Measurements from ENCODE around the gene CLSTN3. TPM values are rescaled to one million over a fixed set of nuclear protein-coding genes. Genes with fewer than 3 reads are reported as not detected.

Gene CLSTN3
- total and polyA plus RNA-seq, 2 of the 13 experiments (the other 11 are each of a cell fraction or from before 2014, with no cell fraction given) = 26.2 to 94.1 TPM

DNA sequence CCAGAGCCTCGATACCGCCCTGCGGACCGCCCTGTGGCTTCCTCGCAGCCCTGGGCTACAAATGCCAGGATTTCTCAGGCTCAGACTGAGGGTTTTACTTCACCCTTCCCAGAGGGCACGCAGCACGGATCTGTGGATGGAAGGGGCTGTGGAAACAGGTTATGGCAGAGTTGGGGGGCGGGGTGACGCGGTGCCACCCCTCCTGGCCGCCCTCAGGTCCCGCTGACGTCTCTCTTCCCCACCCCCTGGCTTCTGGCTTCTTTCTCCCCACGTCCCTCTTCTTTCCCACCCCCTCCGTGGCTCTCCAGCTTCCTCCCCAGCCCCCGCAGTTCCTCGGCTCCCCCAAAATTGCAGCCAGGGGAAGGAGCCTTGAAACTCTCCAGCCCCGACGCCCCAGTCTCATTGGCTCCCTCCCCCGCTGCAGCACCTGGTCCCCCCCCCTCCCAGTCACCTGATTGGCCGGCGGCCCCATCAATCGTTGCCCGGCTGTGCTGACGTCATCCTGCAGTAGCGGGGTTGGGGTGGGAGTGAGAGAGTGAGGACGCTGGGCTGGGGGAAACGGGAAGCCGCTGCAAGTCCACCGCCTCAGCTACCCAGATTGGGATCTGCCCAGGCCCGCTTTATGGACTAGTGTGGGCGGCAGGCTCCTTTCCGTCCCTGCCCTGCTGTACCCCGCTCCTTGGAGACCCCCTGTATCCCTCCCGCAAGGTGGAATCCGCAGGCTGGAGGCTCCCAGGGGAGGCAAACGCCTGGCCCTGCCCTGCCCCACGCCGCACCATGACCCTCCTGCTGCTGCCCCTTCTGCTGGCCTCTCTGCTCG is at the start of gene CLSTN3 (continued):
- TF ChIP-seq ZNF18 (CRISPR knock-in tag; IDR thresholded peaks at IDR 0.05; ENCODE audit: insufficient replicate concordance) (no peak), THAP11 (CRISPR knock-in tag; IDR thresholded peaks at IDR 0.05) (peak; percentile 28), TCF7L2 (IDR thresholded peaks at IDR 0.05; ENCODE audit: low read depth, low read length) (no peak), XBP1 (CRISPR knock-in tag; IDR thresholded peaks at IDR 0.05) (no peak), GATAD1 (CRISPR knock-in tag; IDR thresholded peaks at IDR 0.05) (0 out of 2 replicates have a peak, but pooled peaks have one; percentile 37), ATF1 (CRISPR knock-in tag; IDR thresholded peaks at IDR 0.05) (peak; percentile 87), ZNF225 (CRISPR knock-in tag; IDR thresholded peaks at IDR 0.05) (no peak), JUNB (CRISPR knock-in tag; IDR thresholded peaks at IDR 0.05; ENCODE audit: borderline replicate concordance) (no peak), SRSF4 (IDR thresholded peaks at IDR 0.05; ENCODE audit: low read depth, low read length, poor library complexity, severe bottlenecking) (no peak), SP2 (CRISPR knock-in tag; IDR thresholded peaks at IDR 0.05) (peak; percentile 91), KDM2A (CRISPR knock-in tag; IDR thresholded peaks at IDR 0.05; ENCODE audit: borderline replicate concordance, low read depth) (peak; percentile 73; the same call in 1 of the 2 replicates), NCOA5 (CRISPR knock-in tag; IDR thresholded peaks at IDR 0.05) (no peak), ZNF121 (CRISPR knock-in tag; IDR thresholded peaks at IDR 0.05) (no peak), NR1H2 (CRISPR knock-in tag; IDR thresholded peaks at IDR 0.05; ENCODE audit: borderline replicate concordance, low read depth) (0 out of 2 replicates have a peak, but pooled peaks have one; percentile 24), YEATS2 (CRISPR knock-in tag; IDR thresholded peaks at IDR 0.05; ENCODE audit: borderline replicate concordance) (peak; percentile 20; the same call in 1 of the 2 replicates), MIER3 (CRISPR knock-in tag; IDR thresholded peaks at IDR 0.05; ENCODE audit: borderline replicate concordance) (no peak), NFE2L2 (IDR thresholded peaks at IDR 0.05; ENCODE audit: low read length) (no peak), STAG1 (CRISPR knock-in tag; IDR thresholded peaks at IDR 0.05) (no peak), TAF15 (IDR thresholded peaks at IDR 0.05; ENCODE audit: low read depth, low read length, poor library complexity, severe bottlenecking) (no peak)
- TF ChIP-seq, protein P1, sequence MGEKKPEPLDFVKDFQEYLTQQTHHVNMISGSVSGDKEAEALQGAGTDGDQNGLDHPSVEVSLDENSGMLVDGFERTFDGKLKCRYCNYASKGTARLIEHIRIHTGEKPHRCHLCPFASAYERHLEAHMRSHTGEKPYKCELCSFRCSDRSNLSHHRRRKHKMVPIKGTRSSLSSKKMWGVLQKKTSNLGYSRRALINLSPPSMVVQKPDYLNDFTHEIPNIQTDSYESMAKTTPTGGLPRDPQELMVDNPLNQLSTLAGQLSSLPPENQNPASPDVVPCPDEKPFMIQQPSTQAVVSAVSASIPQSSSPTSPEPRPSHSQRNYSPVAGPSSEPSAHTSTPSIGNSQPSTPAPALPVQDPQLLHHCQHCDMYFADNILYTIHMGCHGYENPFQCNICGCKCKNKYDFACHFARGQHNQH (CRISPR knock-in tag; IDR thresholded peaks at IDR 0.05) = no peak
- TF ChIP-seq, protein P2, sequence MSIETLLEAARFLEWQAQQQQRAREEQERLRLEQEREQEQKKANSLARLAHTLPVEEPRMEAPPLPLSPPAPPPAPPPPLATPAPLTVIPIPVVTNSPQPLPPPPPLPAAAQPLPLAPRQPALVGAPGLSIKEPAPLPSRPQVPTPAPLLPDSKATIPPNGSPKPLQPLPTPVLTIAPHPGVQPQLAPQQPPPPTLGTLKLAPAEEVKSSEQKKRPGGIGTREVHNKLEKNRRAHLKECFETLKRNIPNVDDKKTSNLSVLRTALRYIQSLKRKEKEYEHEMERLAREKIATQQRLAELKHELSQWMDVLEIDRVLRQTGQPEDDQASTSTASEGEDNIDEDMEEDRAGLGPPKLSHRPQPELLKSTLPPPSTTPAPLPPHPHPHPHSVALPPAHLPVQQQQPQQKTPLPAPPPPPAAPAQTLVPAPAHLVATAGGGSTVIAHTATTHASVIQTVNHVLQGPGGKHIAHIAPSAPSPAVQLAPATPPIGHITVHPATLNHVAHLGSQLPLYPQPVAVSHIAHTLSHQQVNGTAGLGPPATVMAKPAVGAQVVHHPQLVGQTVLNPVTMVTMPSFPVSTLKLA (IDR thresholded peaks at IDR 0.05) = no peak
- TF ChIP-seq, protein P3, sequence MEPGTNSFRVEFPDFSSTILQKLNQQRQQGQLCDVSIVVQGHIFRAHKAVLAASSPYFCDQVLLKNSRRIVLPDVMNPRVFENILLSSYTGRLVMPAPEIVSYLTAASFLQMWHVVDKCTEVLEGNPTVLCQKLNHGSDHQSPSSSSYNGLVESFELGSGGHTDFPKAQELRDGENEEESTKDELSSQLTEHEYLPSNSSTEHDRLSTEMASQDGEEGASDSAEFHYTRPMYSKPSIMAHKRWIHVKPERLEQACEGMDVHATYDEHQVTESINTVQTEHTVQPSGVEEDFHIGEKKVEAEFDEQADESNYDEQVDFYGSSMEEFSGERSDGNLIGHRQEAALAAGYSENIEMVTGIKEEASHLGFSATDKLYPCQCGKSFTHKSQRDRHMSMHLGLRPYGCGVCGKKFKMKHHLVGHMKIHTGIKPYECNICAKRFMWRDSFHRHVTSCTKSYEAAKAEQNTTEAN (CRISPR knock-in tag; conservative IDR thresholded peaks at IDR 0.05) = no peak
- TF ChIP-seq, protein P4, sequence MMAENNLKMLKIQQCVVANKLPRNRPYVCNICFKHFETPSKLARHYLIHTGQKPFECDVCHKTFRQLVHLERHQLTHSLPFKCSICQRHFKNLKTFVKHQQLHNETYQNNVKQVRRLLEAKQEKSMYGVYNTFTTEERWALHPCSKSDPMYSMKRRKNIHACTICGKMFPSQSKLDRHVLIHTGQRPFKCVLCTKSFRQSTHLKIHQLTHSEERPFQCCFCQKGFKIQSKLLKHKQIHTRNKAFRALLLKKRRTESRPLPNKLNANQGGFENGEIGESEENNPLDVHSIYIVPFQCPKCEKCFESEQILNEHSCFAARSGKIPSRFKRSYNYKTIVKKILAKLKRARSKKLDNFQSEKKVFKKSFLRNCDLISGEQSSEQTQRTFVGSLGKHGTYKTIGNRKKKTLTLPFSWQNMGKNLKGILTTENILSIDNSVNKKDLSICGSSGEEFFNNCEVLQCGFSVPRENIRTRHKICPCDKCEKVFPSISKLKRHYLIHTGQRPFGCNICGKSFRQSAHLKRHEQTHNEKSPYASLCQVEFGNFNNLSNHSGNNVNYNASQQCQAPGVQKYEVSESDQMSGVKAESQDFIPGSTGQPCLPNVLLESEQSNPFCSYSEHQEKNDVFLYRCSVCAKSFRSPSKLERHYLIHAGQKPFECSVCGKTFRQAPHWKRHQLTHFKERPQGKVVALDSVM (CRISPR knock-in tag; IDR thresholded peaks at IDR 0.05) = no peak

All from HepG2 (cell line).